ENCODE measurements around the gene BBIP1. TPM values are rescaled to one million over a fixed set of nuclear protein-coding genes. Genes with fewer than 3 reads are reported as not detected.

Gene BBIP1
- polyA plus RNA-seq, 4 donors = 43.1 to 58.1 (median 52.5) TPM

- no peak for DNase-seq (ENCODE audit: low read depth in 4 of 4, low spot score in 2 of 4)
Measured at GRCh38 chr10:110865186-110865808, 53.7 kb downstream of the BBIP1 start.

GRCh38 chr10:110864662-110865140 is 54.3 kb downstream of the BBIP1 start:
- DNase-seq (ENCODE audit: low read depth in 4 of 4, low spot score in 2 of 4) = no peak

GRCh38 chr10:110863956-110864355 is 55.0 kb downstream of the BBIP1 start:
- no peak for DNase-seq (ENCODE audit: low read depth in 4 of 4, low spot score in 2 of 4)

- DNase-seq (ENCODE audit: low read depth in 4 of 4, low spot score in 2 of 4) = no peak
Measured at GRCh38 chr10:110863361-110863760, 55.6 kb downstream of the BBIP1 start.

DNA sequence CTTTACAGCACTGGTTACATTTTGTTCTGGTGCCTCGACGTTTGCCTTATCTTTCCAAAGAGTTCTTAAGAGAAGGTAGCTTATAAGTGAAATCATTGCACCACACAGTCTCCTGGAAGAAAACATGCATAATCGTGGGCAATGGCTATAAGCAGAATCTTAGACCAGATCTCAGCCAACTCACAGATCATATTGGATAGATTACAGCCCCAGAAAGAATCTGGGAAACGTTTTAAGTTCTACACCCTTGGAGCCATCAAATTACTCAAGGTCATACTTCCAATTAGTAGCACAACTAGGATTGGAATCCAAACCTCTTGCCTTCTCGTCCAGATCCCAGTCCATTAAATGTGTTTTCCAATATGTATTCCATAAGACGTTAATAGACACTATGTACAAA is 56.0 kb downstream of the BBIP1 start:
- DNase-seq (ENCODE audit: low read depth in 4 of 4, low spot score in 2 of 4) = no peak

DNA sequence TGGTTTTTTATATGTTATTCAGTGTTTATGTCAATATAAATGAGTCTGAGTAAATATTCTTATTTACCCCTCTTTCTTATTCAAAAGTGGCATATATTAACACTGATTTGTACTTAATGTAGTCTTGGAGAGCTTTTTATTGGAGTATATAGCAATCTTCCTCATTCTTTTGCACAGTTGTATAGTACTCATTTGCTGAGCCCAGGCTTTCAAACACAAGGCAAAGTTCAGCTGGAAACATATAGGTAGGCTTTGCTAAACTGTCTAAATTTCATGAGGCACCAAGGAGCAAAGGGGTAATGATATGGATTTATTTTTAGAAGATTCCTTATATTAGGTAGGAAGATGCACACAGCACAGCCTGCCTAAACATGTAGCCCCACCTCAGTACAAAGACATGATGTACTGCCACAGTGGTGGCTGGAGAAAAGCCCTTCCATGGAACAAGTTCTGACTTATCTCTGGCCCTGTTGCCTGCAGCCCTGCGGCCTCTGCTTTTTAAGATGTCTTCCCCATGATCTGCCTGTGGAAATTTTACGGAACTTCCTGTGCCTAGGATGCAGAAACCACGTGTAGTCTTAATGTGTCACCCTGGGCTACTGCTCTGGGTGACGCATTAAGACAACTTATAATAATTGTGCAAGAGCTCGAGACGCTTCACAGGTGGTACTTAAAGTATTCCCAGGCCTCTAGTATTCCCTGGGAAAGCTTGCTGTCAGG is 56.9 kb downstream of the BBIP1 start:
- DNase-seq (ENCODE audit: low read depth in 4 of 4, low spot score in 2 of 4) = no peak

GRCh38 chr10:110861476-110861875 is 57.5 kb downstream of the BBIP1 start:
- no peak for DNase-seq (ENCODE audit: low read depth in 4 of 4, low spot score in 2 of 4)

DNA sequence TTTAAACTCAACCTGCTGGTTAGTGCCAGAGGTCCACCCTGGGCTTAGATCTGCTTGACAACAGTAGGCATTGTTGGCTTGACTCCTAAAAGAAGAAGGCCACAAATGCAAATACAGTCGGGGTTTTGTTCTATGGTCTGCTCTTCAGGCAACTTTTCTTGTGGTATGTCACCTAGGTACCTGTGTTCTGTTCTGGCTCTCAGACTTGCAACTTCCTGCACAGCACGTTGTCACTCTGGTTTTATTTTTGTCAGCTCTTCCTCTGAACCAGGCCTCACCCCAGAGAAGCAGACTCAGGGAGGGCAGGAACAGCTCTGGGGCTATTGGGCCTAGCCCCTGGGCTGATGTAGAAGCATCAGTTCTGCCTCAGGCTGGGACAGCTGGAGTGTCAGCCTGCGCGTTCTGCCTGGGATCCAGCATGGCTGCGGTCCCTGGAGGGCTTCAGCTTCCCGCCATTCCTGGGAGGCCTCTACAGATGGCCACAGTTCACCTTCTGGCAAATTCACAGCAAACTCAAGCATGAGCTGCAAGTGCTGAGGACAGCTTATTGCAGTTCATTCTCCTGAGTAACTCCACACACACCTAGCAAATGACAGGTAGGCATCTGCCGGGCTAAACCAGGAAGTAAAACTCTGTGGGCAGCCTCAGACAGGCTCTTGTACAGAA is 58.3 kb downstream of the BBIP1 start:
- no peak for DNase-seq (ENCODE audit: low read depth in 4 of 4, low spot score in 2 of 4)

DNA sequence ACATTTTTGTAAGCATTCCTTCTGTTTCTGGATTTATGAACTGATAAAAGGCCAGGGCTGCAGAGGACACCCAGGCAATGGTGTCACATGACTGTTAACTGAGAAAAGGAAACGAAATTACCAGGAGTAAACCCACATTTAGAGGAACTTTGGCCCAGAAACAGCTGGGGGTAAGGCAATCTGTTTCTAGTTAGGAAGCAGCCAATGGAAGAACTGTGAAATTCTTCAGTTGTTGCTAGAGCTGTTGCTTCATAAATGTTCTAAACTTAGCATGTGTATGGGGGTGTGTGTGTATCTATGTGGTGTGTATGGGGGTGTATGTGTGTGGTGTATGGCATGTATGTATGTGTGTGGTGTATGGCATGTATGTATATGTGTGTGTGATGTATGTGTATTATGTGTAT is 59.0 kb downstream of the BBIP1 start:
- DNase-seq (ENCODE audit: low read depth in 4 of 4, low spot score in 2 of 4) = no peak

- DNase-seq (ENCODE audit: low read depth in 4 of 4, low spot score in 2 of 4) = no peak
Measured at GRCh38 chr10:110859206-110859972, 59.6 kb downstream of the BBIP1 start.

DNA sequence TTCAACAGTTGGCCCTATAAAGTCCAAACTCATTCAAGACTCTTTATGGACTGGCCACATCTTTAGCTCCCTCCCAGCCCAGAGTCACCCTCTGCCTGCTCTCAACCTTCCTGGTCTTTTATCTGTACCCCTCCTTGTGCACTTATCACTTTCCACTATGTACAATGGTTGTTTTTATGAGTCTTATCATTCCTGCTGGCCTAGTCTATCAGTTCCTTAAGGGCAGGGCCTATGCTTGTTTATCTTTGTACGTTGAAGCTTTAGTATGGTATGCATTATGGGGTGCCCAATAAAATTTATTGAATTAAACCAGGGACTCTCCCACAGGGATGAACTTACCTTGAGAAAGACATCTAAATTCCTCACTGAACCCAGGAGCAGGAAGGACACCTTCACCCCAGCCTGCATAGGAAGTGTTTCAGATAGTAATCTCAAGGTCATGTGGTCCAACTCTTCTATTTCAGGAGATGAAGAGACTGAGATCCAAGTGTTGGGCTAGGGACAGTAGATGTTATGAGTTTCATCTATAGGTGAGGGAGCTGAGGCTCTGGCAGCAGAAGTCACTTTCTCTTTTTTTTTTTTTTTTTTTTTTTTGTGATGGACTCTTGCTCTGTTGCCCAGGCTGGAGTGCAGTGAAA is 60.6 kb downstream of the BBIP1 start:
- no peak for DNase-seq (ENCODE audit: low read depth in 4 of 4, low spot score in 2 of 4)

GRCh38 chr10:110857265-110858171 is 61.5 kb downstream of the BBIP1 start:
- no peak for DNase-seq (ENCODE audit: low read depth in 4 of 4, low spot score in 2 of 4)

DNA sequence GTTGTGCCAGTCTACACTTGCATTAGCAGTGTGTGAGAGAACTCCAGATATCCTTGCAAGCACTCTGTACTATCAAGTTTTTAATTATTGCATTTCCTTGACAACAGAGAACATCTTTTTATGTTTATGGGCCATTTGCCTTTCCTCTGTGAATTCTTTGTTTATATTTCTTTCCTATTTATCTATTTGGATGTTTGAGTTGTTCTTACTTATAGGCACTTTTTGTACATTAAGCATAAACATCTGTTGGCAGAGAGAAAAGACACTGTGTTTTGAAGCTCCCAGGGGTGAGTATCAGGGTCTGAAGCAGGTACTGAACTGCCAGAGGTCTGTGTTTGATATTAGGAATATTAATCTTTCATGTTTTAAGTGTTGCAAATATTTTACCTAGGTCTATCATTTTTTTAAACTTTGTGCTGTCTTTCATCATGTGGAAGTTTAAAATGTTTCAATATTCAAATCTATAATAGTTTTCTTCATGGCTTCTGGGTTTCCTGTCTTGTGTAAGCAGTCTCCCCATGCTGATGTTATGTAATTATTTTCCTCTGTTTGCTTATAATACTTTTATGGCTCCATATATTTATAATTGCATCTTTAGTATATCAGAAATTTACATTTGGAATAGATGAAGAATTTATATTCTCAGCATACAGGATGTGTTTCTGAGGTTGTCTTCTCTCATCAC is 64.9 kb downstream of the BBIP1 start:
- no peak for DNase-seq (ENCODE audit: low read depth in 4 of 4, low spot score in 2 of 4)

- DNase-seq (ENCODE audit: low read depth in 4 of 4, low spot score in 2 of 4) = no peak
Measured at GRCh38 chr10:110852947-110853346, 66.0 kb downstream of the BBIP1 start.

- no peak for DNase-seq (ENCODE audit: low read depth in 4 of 4, low spot score in 2 of 4)
Measured at GRCh38 chr10:110852255-110852896, 66.6 kb downstream of the BBIP1 start.

DNA sequence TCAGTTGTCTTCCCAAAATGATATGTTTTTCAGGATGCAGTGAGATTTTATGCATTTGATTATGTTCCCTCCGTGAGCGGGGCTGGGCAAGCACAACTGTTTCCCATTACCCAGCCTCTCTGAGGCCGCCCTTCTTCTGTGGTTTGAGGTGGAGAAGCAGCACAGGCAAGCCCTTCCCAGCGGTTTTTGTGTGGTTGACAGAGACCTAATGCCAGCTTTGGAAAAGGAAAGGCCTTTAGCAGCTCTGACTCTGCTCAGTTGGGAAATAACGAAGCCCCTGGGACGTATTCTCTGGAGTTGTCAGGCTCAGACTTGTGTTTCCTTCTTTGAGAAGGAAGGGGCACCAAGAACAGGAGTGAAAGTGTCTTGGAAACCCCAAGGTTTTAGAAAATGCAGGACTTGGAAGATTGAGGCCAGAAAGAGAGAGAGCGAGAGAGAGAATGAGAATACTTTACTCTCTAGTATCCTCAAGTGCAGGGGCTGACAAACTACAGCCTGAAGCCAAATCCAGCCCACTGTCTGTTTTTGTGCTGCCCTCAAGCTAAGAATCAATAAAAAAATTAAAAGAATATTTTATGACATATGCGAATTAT is 67.9 kb downstream of the BBIP1 start:
- DNase-seq (ENCODE audit: low read depth in 4 of 4, low spot score in 2 of 4) = no peak

- no peak for DNase-seq (ENCODE audit: low read depth in 4 of 4, low spot score in 2 of 4)
Measured at GRCh38 chr10:110850099-110850498, 68.9 kb downstream of the BBIP1 start.

Data from left renal cortex interstitium (tissue), 4 donors.